ENCODE data around the gene GHR.

Gene GHR

GRCh38 chr5:42496397-42497156, 73.3 kb downstream of the GHR start:
- no peak overlapping the region for H3K4me3 ChIP-seq (ENCODE audit: low read depth, low read length)

GRCh38 chr5:42498000-42498399, 74.8 kb downstream of the GHR start:
- TF ChIP-seq CTCF (IDR thresholded peaks at IDR 0.05; ENCODE audit: low read depth, low read length) (no peak), POLR2A (IDR thresholded peaks at IDR 0.05; ENCODE audit: extremely low read depth, insufficient read length) (no peak), MAX (IDR thresholded peaks at IDR 0.05; ENCODE audit: low read depth, low read length) (no peak), MYC (IDR thresholded peaks at IDR 0.05; ENCODE audit: low read depth, low read length) (no peak)
- no peak overlapping the region for H3K4me3 ChIP-seq (ENCODE audit: low read depth, low read length)
- DNase-seq (ENCODE audit: low read depth): no peak

More at GRCh38 chr5:42496397-42497156, 73.3 kb downstream of the GHR start:
- TF ChIP-seq MYC (IDR thresholded peaks at IDR 0.05; ENCODE audit: low read depth, low read length): no peak
- no peak for TF ChIP-seq CTCF (IDR thresholded peaks at IDR 0.05; ENCODE audit: low read depth, low read length)
- TF ChIP-seq MAX (IDR thresholded peaks at IDR 0.05; ENCODE audit: low read depth, low read length): no peak
- TF ChIP-seq POLR2A (IDR thresholded peaks at IDR 0.05; ENCODE audit: extremely low read depth, insufficient read length): no peak
- no peak for DNase-seq (ENCODE audit: low read depth)

- no peak overlapping the region for H3K4me3 ChIP-seq (ENCODE audit: low read depth, low read length)
- DNase-seq (ENCODE audit: low read depth): no peak
- TF ChIP-seq CTCF (IDR thresholded peaks at IDR 0.05; ENCODE audit: low read depth, low read length) (no peak), MAX (IDR thresholded peaks at IDR 0.05; ENCODE audit: low read depth, low read length) (no peak), MYC (IDR thresholded peaks at IDR 0.05; ENCODE audit: low read depth, low read length) (no peak), POLR2A (IDR thresholded peaks at IDR 0.05; ENCODE audit: extremely low read depth, insufficient read length) (no peak)
Observed at GRCh38 chr5:42499016-42499415, 75.8 kb downstream of the GHR start.

- TF ChIP-seq POLR2A (IDR thresholded peaks at IDR 0.05; ENCODE audit: extremely low read depth, insufficient read length): no peak
- no peak for TF ChIP-seq MAX (IDR thresholded peaks at IDR 0.05; ENCODE audit: low read depth, low read length)
- TF ChIP-seq CTCF (IDR thresholded peaks at IDR 0.05; ENCODE audit: low read depth, low read length): no peak
- no peak for TF ChIP-seq MYC (IDR thresholded peaks at IDR 0.05; ENCODE audit: low read depth, low read length)
- H3K4me3 ChIP-seq (ENCODE audit: low read depth, low read length): no peak overlapping the region
- no peak for DNase-seq (ENCODE audit: low read depth)
Observed at GRCh38 chr5:42500003-42500599, 76.9 kb downstream of the GHR start.

- no peak for DNase-seq (ENCODE audit: low read depth)
- TF ChIP-seq MAX (IDR thresholded peaks at IDR 0.05; ENCODE audit: low read depth, low read length): no peak
- TF ChIP-seq CTCF (IDR thresholded peaks at IDR 0.05; ENCODE audit: low read depth, low read length): no peak
- no peak for TF ChIP-seq MYC (IDR thresholded peaks at IDR 0.05; ENCODE audit: low read depth, low read length)
- no peak for TF ChIP-seq POLR2A (IDR thresholded peaks at IDR 0.05; ENCODE audit: extremely low read depth, insufficient read length)
- no peak overlapping the region for H3K4me3 ChIP-seq (ENCODE audit: low read depth, low read length)
Observed at GRCh38 chr5:42502613-42503470, 79.6 kb downstream of the GHR start.

Measured in NB4 (cell line).